HuH-7.5 (cell line): ENCODE measurements around the gene CRADD.
"Not testable (repeated sequence)": the region's sequence is repeated elsewhere in the genome, so short reads cannot be mapped to it uniquely, and the experiment has no call there.

ENCODE experiments used
- DNase-seq: peaks from one replicate; pipeline ENCODE4 v3.0.0; 2011; ENCODE audit warnings: low spot score

CRADD gene

GRCh38 chr12:93758801-93759373 is 81.7 kb downstream of the CRADD start:
- no peak for DNase-seq

- peak; percentile 27 for DNase-seq
Observed at GRCh38 chr12:93759512-93760081, 82.4 kb downstream of the CRADD start.

- DNase-seq, result no peak
Observed at GRCh38 chr12:93760275-93760875, 83.2 kb downstream of the CRADD start.

GRCh38 chr12:93762059-93762719 is 85.0 kb downstream of the CRADD start:
- no peak for DNase-seq

GRCh38 chr12:93762912-93763553 is 85.9 kb downstream of the CRADD start:
- DNase-seq, result no peak

- no peak for DNase-seq
Observed at GRCh38 chr12:93763746-93764147, 86.6 kb downstream of the CRADD start.

- DNase-seq, result no peak
Observed at GRCh38 chr12:93766371-93766770, 89.2 kb downstream of the CRADD start.

GRCh38 chr12:93766796-93767523 is 89.8 kb downstream of the CRADD start:
- no peak for DNase-seq

GRCh38 chr12:93767524-93767863 is 90.3 kb downstream of the CRADD start:
- DNase-seq, result no peak

GRCh38 chr12:93772003-93772700 is 95.0 kb downstream of the CRADD start:
- no peak for DNase-seq

GRCh38 chr12:93773122-93773871 is 96.1 kb downstream of the CRADD start:
- no peak for DNase-seq

- no peak for DNase-seq
Observed at GRCh38 chr12:93776581-93777018, 99.4 kb downstream of the CRADD start.

GRCh38 chr12:93777254-93777653 is 100.1 kb downstream of the CRADD start:
- DNase-seq, result no peak

- no peak for DNase-seq
Observed at GRCh38 chr12:93778306-93778705, 101.1 kb downstream of the CRADD start.

- DNase-seq, result no peak
Observed at GRCh38 chr12:93778766-93779165, 101.6 kb downstream of the CRADD start.

- DNase-seq, result no peak
Observed at GRCh38 chr12:93780101-93780641, 103.0 kb downstream of the CRADD start.

- not testable (repeated sequence) for DNase-seq
Observed at GRCh38 chr12:93780886-93781285, 103.7 kb downstream of the CRADD start.

- DNase-seq, result not testable (repeated sequence)
Observed at GRCh38 chr12:93781961-93782360, 104.8 kb downstream of the CRADD start.

GRCh38 chr12:93782853-93783252 is 105.7 kb downstream of the CRADD start:
- DNase-seq, result no peak

- no peak for DNase-seq
Observed at GRCh38 chr12:93783832-93784231, 106.7 kb downstream of the CRADD start.
